ENCODE measurements around the gene PPP1R14D.
A peak's percentile ranks its signal among the peaks of the same experiment; 100 is the strongest.

PPP1R14D gene

GRCh38 chr15:40825661-40826422 is 2.7 kb downstream of the PPP1R14D start:
- DNase-seq, result no peak
- intact Hi-C loops (cut with DNase I), result no loop called here

- intact Hi-C loops (cut with DNase I), result no loop called here
- DNase-seq, result no peak
Measured at GRCh38 chr15:40823572-40824343, 4.8 kb downstream of the PPP1R14D start.

DNA sequence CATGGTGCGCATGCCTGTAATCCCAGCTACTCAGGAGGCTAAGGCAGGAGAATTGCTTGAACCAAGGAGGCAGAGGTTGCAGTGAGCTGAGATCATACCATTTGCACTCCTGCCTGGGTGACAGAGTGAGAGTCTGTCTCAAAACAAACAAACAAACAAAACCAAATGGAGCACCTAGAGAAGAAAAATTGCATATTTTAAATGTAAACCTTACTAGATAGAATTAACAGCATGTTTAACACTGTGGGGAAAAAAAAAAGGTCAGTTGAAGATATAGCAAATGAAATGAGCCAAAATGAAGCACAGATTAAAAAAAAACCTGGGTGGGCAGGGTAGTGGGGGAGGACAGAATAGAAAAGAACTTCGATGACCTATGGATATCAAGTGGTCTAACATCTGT is 7.3 kb downstream of the PPP1R14D start:
- DNase-seq, result no peak

GRCh38 chr15:40819048-40819447 is 9.5 kb downstream of the PPP1R14D start:
- DNase-seq, result no peak
- intact Hi-C loops (cut with DNase I), result no loop called here

More for the DNA sequence above, 7.3 kb downstream of the PPP1R14D start:
- intact Hi-C loops (cut with DNase I), result no loop called here

DNA sequence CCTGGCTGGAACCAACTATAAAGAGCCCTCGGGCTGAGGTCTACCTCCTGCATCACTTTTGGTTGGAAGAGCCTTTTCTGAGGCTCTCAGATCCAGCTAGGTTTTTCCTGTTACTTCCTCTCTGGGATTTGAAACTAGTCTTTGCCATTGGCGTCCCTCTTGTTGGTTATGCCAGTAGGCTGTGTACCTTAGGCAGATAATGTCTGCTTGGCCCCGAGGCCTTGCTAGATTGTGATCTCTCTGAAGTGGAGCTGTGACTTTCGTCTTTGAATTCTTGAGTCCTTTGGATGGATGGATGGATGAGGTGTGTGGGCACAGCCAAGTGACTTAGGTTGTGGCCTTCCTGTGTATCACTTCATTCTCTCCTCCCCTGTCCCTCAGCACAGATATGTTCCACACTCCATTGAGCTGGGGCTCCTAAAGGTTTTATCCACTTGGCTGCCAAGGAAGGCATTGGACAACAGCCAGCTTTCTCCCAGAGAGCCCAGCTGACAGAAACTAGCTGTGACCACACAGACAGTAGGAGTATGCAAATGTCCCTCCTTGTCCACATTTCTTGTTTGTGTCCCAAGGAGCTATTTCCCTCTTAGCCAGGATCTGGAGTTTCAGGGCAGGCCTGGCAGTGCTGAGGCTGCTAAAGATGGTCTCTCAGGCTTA is 13.3 kb downstream of the PPP1R14D start:
- intact Hi-C loops (cut with DNase I), result no loop called here
- DNase-seq, result peak in 3 of 10 donors; percentile 19 to 72 (median 24)

GRCh38 chr15:40812721-40813425 is 15.6 kb downstream of the PPP1R14D start:
- intact Hi-C loops (cut with DNase I), result no loop called here
- peak in 1 of 10 donors; percentile 66 for DNase-seq

DNA sequence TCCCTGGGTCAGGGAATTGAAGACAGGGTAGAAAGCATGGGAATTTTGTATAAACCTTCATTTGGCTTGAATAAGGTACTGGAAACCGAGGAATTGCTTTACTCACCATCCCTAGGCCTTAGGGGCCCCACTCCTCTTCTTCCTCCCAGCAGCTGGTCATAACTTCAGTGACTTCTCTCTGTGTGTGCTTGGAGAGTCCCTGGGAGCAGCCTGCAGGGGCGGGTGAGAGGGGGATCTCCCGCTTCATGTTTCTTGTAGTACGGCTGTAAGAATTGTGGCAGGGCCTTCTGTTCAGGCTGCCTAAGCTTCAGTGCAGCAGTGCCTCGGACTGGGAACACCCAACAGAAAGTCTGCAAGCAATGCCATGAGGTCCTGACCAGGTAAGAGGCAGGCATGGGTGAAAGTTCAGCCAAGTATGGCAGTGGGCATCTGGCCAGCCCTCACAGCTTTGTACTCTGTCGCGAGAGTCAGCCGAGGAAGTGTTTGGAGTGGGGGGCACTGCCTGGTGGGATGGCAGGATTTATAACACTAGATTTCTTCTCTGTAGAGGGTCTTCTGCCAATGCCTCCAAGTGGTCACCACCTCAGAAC is 19.6 kb downstream of the PPP1R14D start:
- intact Hi-C loops (cut with DNase I), result loop anchor here (5.0 kb wide), 1 partner anchor 222 kb away; no protein-coding TSS in a partner anchor
- peak in 1 of 10 donors; percentile 43 for DNase-seq

GRCh38 chr15:40807888-40808461 is 20.5 kb downstream of the PPP1R14D start:
- intact Hi-C loops (cut with DNase I), result loop anchor here (1.0 to 5.0 kb wide), 4 partner anchors 53 to 221 kb away; partner anchors contain the start of genes RMDN3 and VPS18

GRCh38 chr15:40807028-40807887 is 21.2 kb downstream of the PPP1R14D start, which contains the start of the genes DNAJC17 and ZFYVE19:
DNAJC17 (minus strand) TSS chr15:40807473; CDS start chr15:40807446, 27 bp downstream.
ZFYVE19 (plus strand) TSS chr15:40807089; CDS start chr15:40807590, 501 bp downstream.
- peak; percentile 95 to 100 (median 98) for DNase-seq
- intact Hi-C loops (cut with DNase I), result loop anchor here (1.0 to 5.0 kb wide), 4 partner anchors 52 to 220 kb away; partner anchors contain the start of genes RMDN3 and VPS18

More at GRCh38 chr15:40807888-40808461, 20.5 kb downstream of the PPP1R14D start:
- peak in 1 of 10 donors; percentile 29 for DNase-seq

- intact Hi-C loops (cut with DNase I), result loop anchor here (1.0 to 5.0 kb wide), 4 partner anchors 51 to 219 kb away; partner anchors contain the start of genes RMDN3 and VPS18
- no peak for DNase-seq
Measured at GRCh38 chr15:40806672-40807027, 21.9 kb downstream of the PPP1R14D start.

DNA sequence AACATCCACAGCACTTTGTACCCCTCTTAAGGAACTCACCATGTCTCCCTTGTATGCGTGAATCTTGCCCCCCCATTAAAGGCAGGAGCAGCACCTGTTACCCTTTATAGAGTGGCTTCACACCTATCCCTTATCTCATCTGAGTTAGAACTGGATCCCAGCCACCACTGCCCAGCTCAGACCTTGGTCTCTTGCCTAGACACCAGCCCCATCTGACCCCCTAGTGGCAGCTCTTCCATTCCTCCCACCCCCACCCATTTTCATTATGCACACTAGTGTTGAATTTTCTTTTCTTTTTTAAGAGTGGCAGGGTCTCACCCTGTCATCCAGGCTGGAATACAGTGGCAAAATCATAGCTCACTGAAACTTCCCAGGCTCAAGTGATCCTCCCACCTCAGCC is 24.8 kb downstream of the PPP1R14D start:
- intact Hi-C loops (cut with DNase I), result no loop called here
- peak in 1 of 10 donors; percentile 6 for DNase-seq

DNA sequence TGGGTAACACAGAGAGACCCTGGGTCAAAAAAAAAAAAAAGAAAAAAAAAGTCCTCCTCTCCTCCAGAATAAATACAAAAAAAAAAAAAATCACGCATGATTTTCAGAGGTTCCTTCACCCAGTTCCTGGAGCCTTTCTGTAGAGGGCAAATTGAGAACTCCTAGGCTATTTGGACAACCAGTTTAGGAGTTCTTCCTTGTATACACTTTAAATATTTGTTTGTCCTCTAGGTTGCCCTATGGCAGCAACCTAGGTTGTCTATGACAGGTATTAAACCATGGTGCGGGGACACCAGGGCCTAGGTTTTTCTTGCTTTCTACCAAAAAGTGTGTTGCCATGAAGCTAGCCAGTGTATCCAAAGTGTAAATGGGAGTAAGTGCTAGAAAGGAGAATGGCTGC is 25.4 kb downstream of the PPP1R14D start:
- DNase-seq, result no peak
- intact Hi-C loops (cut with DNase I), result no loop called here

DNA sequence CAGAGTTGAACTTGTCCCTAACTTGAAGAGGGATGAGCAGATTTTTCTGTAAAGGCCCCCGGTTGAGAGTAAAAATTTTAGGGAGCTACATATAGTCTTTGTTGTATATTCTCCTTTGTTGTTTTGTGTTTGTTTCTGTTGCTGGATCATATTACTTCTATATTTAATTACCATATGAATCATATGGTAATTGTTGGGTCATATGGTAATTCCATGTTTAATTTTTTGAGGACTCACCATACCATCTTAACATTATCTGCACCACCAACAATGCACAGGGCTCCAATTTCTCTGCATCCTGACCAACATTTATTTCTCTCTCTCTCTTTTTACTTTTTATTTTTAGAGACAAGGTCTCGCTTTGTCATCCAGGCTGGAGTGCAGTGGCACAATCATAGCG is 29.0 kb downstream of the PPP1R14D start:
- no peak for DNase-seq
- intact Hi-C loops (cut with DNase I), result no loop called here

- intact Hi-C loops (cut with DNase I), result no loop called here
- DNase-seq, result peak in 1 of 10 donors; percentile 16
Measured at GRCh38 chr15:40796512-40796911, 32.0 kb downstream of the PPP1R14D start.

GRCh38 chr15:40796041-40796440 is 32.5 kb downstream of the PPP1R14D start:
- intact Hi-C loops (cut with DNase I), result no loop called here
- no peak for DNase-seq

DNA sequence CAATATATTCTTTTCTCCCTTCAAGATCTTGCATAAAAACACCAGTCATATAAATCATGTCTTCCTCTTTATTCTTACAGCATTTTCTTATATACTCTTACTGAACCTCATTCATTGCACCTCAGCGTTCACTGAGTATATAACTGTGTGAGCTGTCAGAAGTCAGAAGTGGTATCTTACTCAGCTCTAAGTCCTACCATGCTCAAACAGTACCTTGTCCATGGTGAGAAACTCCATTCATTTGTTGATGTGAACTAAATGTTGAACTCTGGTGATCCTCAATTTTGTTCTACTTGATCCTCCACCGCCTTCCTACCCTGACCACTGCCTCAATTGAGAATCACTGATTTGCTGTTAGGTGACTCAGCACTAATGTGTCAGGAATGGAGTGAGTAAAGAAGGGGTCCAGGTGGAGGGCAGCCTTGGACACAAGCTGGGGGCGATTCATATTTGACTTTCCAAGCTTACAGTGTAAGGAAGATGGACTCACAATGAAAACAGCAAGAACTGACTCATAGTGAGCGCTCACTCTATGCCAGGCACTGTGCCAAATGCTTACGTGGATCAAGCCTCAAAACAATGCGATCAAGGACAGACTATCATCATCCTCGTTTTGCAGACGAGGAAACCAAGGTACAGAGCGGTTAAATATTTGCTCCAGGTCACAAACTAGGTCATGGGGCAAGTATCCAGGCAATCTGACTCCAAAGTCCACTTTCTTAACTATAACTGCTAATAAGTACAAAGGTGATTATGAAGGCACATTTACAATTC is 35.1 kb downstream of the PPP1R14D start:
- intact Hi-C loops (cut with DNase I), result no loop called here
- peak in 4 of 10 donors; percentile 17 to 70 (median 36) for DNase-seq

- intact Hi-C loops (cut with DNase I), result no loop called here
- peak in 2 of 10 donors; percentile 16 to 62 for DNase-seq
Measured at GRCh38 chr15:40792394-40792793, 36.1 kb downstream of the PPP1R14D start.

Data from posterior cingulate gyrus (tissue), 11 donors.